Right renal cortex interstitium (tissue), 3 donors: Measurements from ENCODE around the gene SPRYD7. TPM values are rescaled to one million over a fixed set of nuclear protein-coding genes. Genes with fewer than 3 reads are reported as not detected.
"Not testable (repeated sequence)": the region's sequence is repeated elsewhere in the genome, so short reads cannot be mapped to it uniquely, and the experiment has no call there.

Experiments used
- DNase-seq, 3 donors: peaks; one replicate each; pipeline ENCODE4 v3.0.0-alpha.2; 2013; ENCODE audit warnings: low read depth in 3 of 3, low spot score in 2 of 3
- polyA plus RNA-seq, 3 donors: library from polyadenylated mRNA; unstranded; fragments of 120-200 nt; gene quantifications; one replicate each; pipeline ENCODE4 v1.2.1, GENCODE V29; 2013; ENCODE audit not compliant: insufficient read length in 3 of 3

The SPRYD7 gene
- polyA plus RNA-seq = 10 to 100 TPM; 11.0 to 13.6 (median 13.4) TPM

GRCh38 chr13:49936075-49936967 lies at the start of gene SPRYD7:
TSS of gene SPRYD7 (minus strand) at chr13:49936340. CDS start at chr13:49936235, 105 bp downstream.
- peak; percentile 91 to 94 (median 92) for DNase-seq

- DNase-seq = no peak
Observed at GRCh38 chr13:49985129-49985528, 49.0 kb upstream of the SPRYD7 start.

GRCh38 chr13:49980266-49980665 lies 44.1 kb upstream of the SPRYD7 start:
- DNase-seq = no peak

GRCh38 chr13:49977992-49978391 lies 41.9 kb upstream of the SPRYD7 start:
- DNase-seq = no peak

GRCh38 chr13:49976314-49977258 lies 40.4 kb upstream of the SPRYD7 start:
- peak in 2 of 3 donors; percentile 47 to 48 for DNase-seq

- no peak for DNase-seq
Observed at GRCh38 chr13:49975826-49976225, 39.7 kb upstream of the SPRYD7 start.

- no peak for DNase-seq
Observed at GRCh38 chr13:49972709-49973108, 36.6 kb upstream of the SPRYD7 start.

- DNase-seq = no peak
Observed at GRCh38 chr13:49967456-49967855, 31.3 kb upstream of the SPRYD7 start.

GRCh38 chr13:49958321-49958720 lies 22.2 kb upstream of the SPRYD7 start:
- no peak for DNase-seq

GRCh38 chr13:49956131-49956530 lies 20.0 kb upstream of the SPRYD7 start:
- no peak for DNase-seq

GRCh38 chr13:49954674-49955455 lies 18.7 kb upstream of the SPRYD7 start:
- DNase-seq = no peak

GRCh38 chr13:49953560-49953959 lies 17.4 kb upstream of the SPRYD7 start:
- DNase-seq = no peak

- DNase-seq = no peak
Observed at GRCh38 chr13:49951754-49952535, 15.8 kb upstream of the SPRYD7 start.

- DNase-seq = not testable (repeated sequence)
Observed at GRCh38 chr13:49948777-49949270, 12.7 kb upstream of the SPRYD7 start.

GRCh38 chr13:49939321-49939720 lies 3.2 kb upstream of the SPRYD7 start:
- no peak for DNase-seq

GRCh38 chr13:49938921-49939320 lies 2.8 kb upstream of the SPRYD7 start:
- DNase-seq = no peak

GRCh38 chr13:49938314-49938713 lies 2.2 kb upstream of the SPRYD7 start:
- DNase-seq = no peak

GRCh38 chr13:49936968-49937273 lies 781 bp upstream of the SPRYD7 start:
- DNase-seq = no peak

- peak in 1 of 3 donors; percentile 6 for DNase-seq
Observed at GRCh38 chr13:49935171-49936074, 717 bp downstream of the SPRYD7 start.
